Ascending aorta (tissue), 2 donors: ENCODE data around the gene CCDC107. TPM values are rescaled to one million over a fixed set of nuclear protein-coding genes. Genes with fewer than 3 reads are reported as not detected.

Experiments used
- DNase-seq, 2 donors: peaks; one replicate each; pipeline ENCODE4 v3.0.0-alpha.2; 2019; ENCODE audit warnings: low spot score in 2 of 2
- H3K27ac ChIP-seq, 2 donors: fragments of 200-600 bp; sonication (generic); one replicate each; pipeline ENCODE4 v1.5.1; 2016 to 2017; ENCODE audit warnings: mild to moderate bottlenecking in 1 of 2
- H3K27me3 ChIP-seq: fragments of 200-600 bp; sonication (generic); one replicate; pipeline ENCODE4 v1.5.1; 2017
- H3K36me3 ChIP-seq, 2 donors: fragments of 200-600 bp; sonication (generic); one replicate each; pipeline ENCODE4 v1.5.1; 2016
- H3K4me1 ChIP-seq, 2 donors: fragments of 200-600 bp; sonication (generic); one replicate each; pipeline ENCODE4 v1.5.1; 2016 to 2017; ENCODE audit warnings: mild to moderate bottlenecking in 1 of 2
- H3K4me3 ChIP-seq, 2 donors: fragments of 200-600 bp; sonication (generic); one replicate each; pipeline ENCODE4 v1.5.1; 2016 to 2017; ENCODE audit warnings: mild to moderate bottlenecking in 1 of 2
- H3K9me3 ChIP-seq, 2 donors: fragments of 200-600 bp; sonication (generic); one replicate each; pipeline ENCODE4 v1.5.1; 2016
- CTCF ChIP-seq, 3 experiments: fragments of 200-600 bp in 2 of 3; fragments of 450-650 bp in 1 of 3; sonication (generic) in 2 of 3; IDR thresholded peaks; one replicate each; pipeline ENCODE4 v1.5.1; 2016 to 2019; ENCODE audit warnings: antibody characterized with exemption in 3 of 3, mild to moderate bottlenecking in 1 of 3, moderate library complexity in 1 of 3
- intact Hi-C: fragments of 100-400 bp; cut with DNase I; formaldehyde crosslinking; loops from one replicate; pipeline ENCODE4 v1.15.1; 2023
- total RNA-seq: library from RNA; depleted of rRNA; stranded (reverse); fragments of >200 nt; gene quantifications from one replicate; pipeline ENCODE4 v1.1.0, GENCODE V29; 2016

CCDC107 gene
- total RNA-seq, 1 donor from 2014 or later: 67.6 TPM

GRCh38 chr9:35675204-35675603, 17.1 kb downstream of the CCDC107 start:
- H3K4me3 ChIP-seq: peak overlapping the region in 1 of 2 donors; percentile 70
- H3K4me1 ChIP-seq: peaks cover 6 to 18% of the 10 kb centered on the region in 2 donors
- TF ChIP-seq CTCF (IDR thresholded peaks at IDR 0.05): no peak
- peak overlapping the region in 1 of 2 donors; percentile 7 for H3K27ac ChIP-seq
- intact Hi-C loops: no loop called here
- H3K27me3 ChIP-seq: no peaks in the 10 kb centered on the region
- no peaks in the 10 kb centered on the region for H3K36me3 ChIP-seq
- H3K9me3 ChIP-seq: no peaks in the 10 kb centered on the region
- DNase-seq: no peak

DNA sequence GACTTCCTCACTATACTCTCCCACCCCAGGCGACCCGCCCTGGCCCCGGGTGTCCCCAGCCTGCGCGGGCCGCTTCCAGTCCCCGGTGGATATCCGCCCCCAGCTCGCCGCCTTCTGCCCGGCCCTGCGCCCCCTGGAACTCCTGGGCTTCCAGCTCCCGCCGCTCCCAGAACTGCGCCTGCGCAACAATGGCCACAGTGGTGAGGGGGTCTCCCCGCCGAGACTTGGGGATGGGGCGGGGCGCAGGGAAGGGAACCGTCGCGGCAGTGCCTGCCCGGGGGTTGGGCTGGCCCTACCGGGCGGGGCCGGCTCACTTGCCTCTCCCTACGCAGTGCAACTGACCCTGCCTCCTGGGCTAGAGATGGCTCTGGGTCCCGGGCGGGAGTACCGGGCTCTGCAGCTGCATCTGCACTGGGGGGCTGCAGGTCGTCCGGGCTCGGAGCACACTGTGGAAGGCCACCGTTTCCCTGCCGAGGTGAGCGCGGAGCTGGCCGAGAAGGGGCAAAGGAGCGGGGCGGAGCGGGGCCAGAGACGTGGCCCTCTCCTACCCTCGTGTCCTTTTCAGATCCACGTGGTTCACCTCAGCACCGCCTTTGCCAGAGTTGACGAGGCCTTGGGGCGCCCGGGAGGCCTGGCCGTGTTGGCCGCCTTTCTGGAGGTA, 17.8 kb downstream of the CCDC107 start:
- Histone ChIP-seq H3K36me3 (no peaks in the 10 kb centered on the region), H3K27me3 (no peaks in the 10 kb centered on the region), H3K9me3 (no peaks in the 10 kb centered on the region), H3K4me1 (peaks cover 6 to 18% of the 10 kb centered on the region in 2 donors), H3K27ac (peak overlapping the region in 1 of 2 donors; percentile 7), H3K4me3 (peak overlapping the region; percentile 51 to 70)
- DNase-seq: no peak
- no peak for TF ChIP-seq CTCF (IDR thresholded peaks at IDR 0.05)
- intact Hi-C loops: no loop called here

GRCh38 chr9:35679091-35679490, 21.0 kb downstream of the CCDC107 start:
- no peak for DNase-seq
- Histone ChIP-seq H3K36me3 (peaks cover 21 to 22% of the 10 kb centered on the region in 2 donors), H3K9me3 (no peaks in the 10 kb centered on the region), H3K4me1 (peaks cover 9 to 38% of the 10 kb centered on the region in 2 donors), H3K27ac (peak overlapping the region; percentile 54 to 97), H3K4me3 (no peak overlapping the region), H3K27me3 (no peaks in the 10 kb centered on the region)
- intact Hi-C loops: no loop called here
- TF ChIP-seq CTCF (IDR thresholded peaks at IDR 0.05): no peak

GRCh38 chr9:35679766-35680330, 21.8 kb downstream of the CCDC107 start:
- peaks cover 29 to 30% of the 10 kb centered on the region in 2 donors for H3K36me3 ChIP-seq
- H3K4me1 ChIP-seq: peaks cover 17 to 45% of the 10 kb centered on the region in 2 donors
- TF ChIP-seq CTCF (IDR thresholded peaks at IDR 0.05): no peak
- H3K27me3 ChIP-seq: no peaks in the 10 kb centered on the region
- H3K27ac ChIP-seq: peak overlapping the region; percentile 54 to 97
- H3K4me3 ChIP-seq: no peak overlapping the region
- DNase-seq: no peak
- H3K9me3 ChIP-seq: no peaks in the 10 kb centered on the region
- intact Hi-C loops: loop anchor here (2.0 kb wide), 1 partner anchor 15 kb away; the partner anchor contains the start of gene ARHGEF39

GRCh38 chr9:35680331-35681105, 22.4 kb downstream of the CCDC107 start:
- Histone ChIP-seq H3K4me3 (no peak overlapping the region), H3K27ac (peak overlapping the region; percentile 54 to 97), H3K36me3 (peaks cover 36 to 37% of the 10 kb centered on the region in 2 donors), H3K9me3 (no peaks in the 10 kb centered on the region), H3K4me1 (peaks cover 20 to 48% of the 10 kb centered on the region in 2 donors), H3K27me3 (no peaks in the 10 kb centered on the region)
- TF ChIP-seq CTCF (IDR thresholded peaks at IDR 0.05): no peak
- intact Hi-C loops: loop anchor here (2.0 kb wide), 1 partner anchor 16 kb away; the partner anchor contains the start of gene ARHGEF39
- no peak for DNase-seq
